Upper lobe of right lung (tissue), 1 donor: ENCODE measurements around the gene GATAD2B. TPM values are rescaled to one million over a fixed set of nuclear protein-coding genes. Genes with fewer than 3 reads are reported as not detected.
A peak's percentile ranks its signal among the peaks of the same experiment; 100 is the strongest.

ENCODE experiments used
- ATAC-seq: fragments of 200-7000 bp; cut with Tn5 transposase; one replicate; pipeline ENCODE4 v1.9.1; 2020; ENCODE audit warnings: mild to moderate bottlenecking, moderate library complexity
- DNase-seq: peaks from one replicate; pipeline ENCODE4 v3.0.0-alpha.2; 2020
- H3K27ac ChIP-seq: fragments of 200-600 bp; one replicate; pipeline ENCODE4 v1.8.0; 2022
- H3K27me3 ChIP-seq: fragments of 200-600 bp; one replicate; pipeline ENCODE4 v1.8.0; 2022; ENCODE audit warnings: mild to moderate bottlenecking
- H3K36me3 ChIP-seq: fragments of 200-600 bp; one replicate; pipeline ENCODE4 v1.8.0; 2022
- H3K4me1 ChIP-seq: fragments of 200-600 bp; one replicate; pipeline ENCODE4 v1.8.0; 2022
- H3K4me3 ChIP-seq: fragments of 200-600 bp; one replicate; pipeline ENCODE4 v1.8.0; 2022; ENCODE audit warnings: mild to moderate bottlenecking
- H3K9me3 ChIP-seq: fragments of 200-600 bp; one replicate; pipeline ENCODE4 v1.8.0; 2022
- intact Hi-C: fragments of 100-400 bp; cut with DNase I; formaldehyde crosslinking; loops from one replicate; pipeline ENCODE4 v1.11.0; 2022
- total RNA-seq: library from RNA; stranded (reverse); fragmentation: NEBNext Ultra II Directional; extraction: Animal tissue kit (Norgen Biotek cat#: 25700); gene quantifications from one replicate; pipeline ENCODE4 v1.2.1, GENCODE V29; 2021
- TF ChIP-seq, protein P1 (sequence below): fragments of 200-600 bp; IDR thresholded peaks from one replicate; pipeline ENCODE4 v1.8.0; 2022; ENCODE audit warnings: antibody characterized with exemption
- donor health status: DM: no; HTN: yes; CAD: no; lungs with severe emphysema.

Gene GATAD2B
- total RNA-seq, 1 donor from 2014 or later = 55.1 TPM

DNA sequence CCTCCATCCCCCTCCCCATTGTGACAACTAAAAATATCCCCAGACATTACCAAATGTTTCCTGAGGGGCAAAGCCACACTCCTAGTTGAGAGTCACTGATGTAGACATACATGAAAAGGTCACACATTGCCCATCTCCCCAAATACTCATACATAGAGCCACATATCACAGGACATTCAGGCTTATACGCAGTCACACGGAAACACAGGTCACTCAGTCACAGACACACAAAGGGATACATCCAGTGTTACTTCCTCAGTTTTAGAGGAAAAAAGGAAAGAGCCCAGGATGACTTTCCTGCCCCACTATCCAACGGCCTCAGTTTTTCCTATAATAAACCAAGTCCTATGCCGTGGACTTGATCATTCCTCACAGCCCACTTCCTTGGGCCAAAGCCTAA lies 38.6 kb upstream of the GATAD2B start:
- TF ChIP-seq, protein P1, sequence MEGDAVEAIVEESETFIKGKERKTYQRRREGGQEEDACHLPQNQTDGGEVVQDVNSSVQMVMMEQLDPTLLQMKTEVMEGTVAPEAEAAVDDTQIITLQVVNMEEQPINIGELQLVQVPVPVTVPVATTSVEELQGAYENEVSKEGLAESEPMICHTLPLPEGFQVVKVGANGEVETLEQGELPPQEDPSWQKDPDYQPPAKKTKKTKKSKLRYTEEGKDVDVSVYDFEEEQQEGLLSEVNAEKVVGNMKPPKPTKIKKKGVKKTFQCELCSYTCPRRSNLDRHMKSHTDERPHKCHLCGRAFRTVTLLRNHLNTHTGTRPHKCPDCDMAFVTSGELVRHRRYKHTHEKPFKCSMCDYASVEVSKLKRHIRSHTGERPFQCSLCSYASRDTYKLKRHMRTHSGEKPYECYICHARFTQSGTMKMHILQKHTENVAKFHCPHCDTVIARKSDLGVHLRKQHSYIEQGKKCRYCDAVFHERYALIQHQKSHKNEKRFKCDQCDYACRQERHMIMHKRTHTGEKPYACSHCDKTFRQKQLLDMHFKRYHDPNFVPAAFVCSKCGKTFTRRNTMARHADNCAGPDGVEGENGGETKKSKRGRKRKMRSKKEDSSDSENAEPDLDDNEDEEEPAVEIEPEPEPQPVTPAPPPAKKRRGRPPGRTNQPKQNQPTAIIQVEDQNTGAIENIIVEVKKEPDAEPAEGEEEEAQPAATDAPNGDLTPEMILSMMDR = no peak
- Histone ChIP-seq H3K4me1 (peaks cover 51% of the 10 kb centered on the region), H3K27me3 (no peaks in the 10 kb centered on the region), H3K27ac (peak overlapping the region; percentile 96), H3K4me3 (peak overlapping the region; percentile 72), H3K9me3 (no peaks in the 10 kb centered on the region), H3K36me3 (peaks cover 14% of the 10 kb centered on the region)
- ATAC-seq = no peak
- intact Hi-C loops = no loop called here
- DNase-seq = no peak

DNA sequence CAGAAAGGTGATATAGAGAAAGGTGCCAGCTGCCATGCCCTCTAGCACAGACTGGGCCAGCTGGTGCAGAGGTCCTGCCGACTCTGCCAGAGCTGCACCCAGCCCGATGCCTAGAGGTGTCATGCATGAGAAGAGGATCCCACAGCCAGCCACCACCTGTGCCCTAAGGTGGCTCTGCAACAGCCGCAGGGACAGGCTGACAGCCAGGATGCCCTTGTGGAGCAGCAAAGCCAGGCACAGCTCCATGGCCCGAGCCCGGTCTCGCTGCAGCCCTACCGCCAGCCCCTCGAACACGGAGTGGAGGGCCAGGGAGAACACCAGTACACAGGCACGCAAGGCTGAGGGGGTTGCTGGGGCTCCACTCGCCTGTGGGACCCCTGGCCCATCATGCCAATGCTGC lies 37.4 kb upstream of the GATAD2B start:
- no peaks in the 10 kb centered on the region for H3K27me3 ChIP-seq
- H3K4me1 ChIP-seq = peaks cover 49% of the 10 kb centered on the region
- H3K27ac ChIP-seq = peak overlapping the region; percentile 88
- TF ChIP-seq, protein P1 = no peak
- H3K4me3 ChIP-seq = no peak overlapping the region
- no peaks in the 10 kb centered on the region for H3K9me3 ChIP-seq
- intact Hi-C loops = no loop called here
- DNase-seq (no peak), ATAC-seq (no peak)
- peaks cover 14% of the 10 kb centered on the region for H3K36me3 ChIP-seq

DNA sequence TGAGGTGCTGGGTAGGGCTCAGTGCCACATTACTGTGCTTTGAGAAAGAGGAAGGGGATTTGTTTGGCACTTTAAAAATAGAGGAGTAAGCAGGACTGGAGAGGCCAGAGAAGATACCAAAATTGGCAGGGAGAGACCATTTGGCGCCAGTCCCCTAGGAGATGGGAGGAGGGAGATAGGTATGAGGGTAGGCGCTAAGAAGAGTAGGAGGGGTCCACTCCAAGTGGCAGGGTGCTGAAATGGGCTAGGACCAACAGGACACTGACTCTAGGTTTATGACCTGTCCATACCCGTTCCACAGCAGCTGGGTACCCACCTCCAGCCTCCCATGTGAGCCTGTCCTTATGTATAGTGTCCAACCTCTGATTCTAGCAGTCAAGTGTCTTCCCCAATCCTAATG lies 36.7 kb upstream of the GATAD2B start:
- H3K27me3 ChIP-seq = no peaks in the 10 kb centered on the region
- peaks cover 19% of the 10 kb centered on the region for H3K36me3 ChIP-seq
- ATAC-seq (no peak), DNase-seq (no peak)
- TF ChIP-seq, protein P1 = no peak
- intact Hi-C loops = no loop called here
- no peaks in the 10 kb centered on the region for H3K9me3 ChIP-seq
- H3K4me3 ChIP-seq = no peak overlapping the region
- peaks cover 56% of the 10 kb centered on the region for H3K4me1 ChIP-seq
- peak overlapping the region; percentile 88 for H3K27ac ChIP-seq

DNA sequence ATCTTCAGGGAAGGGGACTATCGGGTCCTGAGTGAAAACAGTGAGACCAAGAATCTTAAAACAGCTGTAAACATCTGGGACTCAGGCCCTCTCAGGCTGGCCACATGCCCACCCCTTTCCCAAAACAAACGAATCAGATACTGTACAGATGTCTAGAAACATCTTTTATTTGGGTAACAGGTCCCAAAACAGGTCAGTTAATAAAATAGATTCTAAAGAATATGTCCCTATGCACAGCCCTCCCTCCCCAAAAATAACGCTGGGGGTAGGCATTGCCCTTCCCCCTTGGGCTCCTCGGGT lies 36.1 kb upstream of the GATAD2B start:
- TF ChIP-seq, protein P1 = no peak
- Histone ChIP-seq H3K9me3 (no peaks in the 10 kb centered on the region), H3K4me3 (peak overlapping the region; percentile 88), H3K27me3 (no peaks in the 10 kb centered on the region), H3K36me3 (peaks cover 25% of the 10 kb centered on the region), H3K27ac (peak overlapping the region; percentile 88), H3K4me1 (peaks cover 57% of the 10 kb centered on the region)
- no peak for ATAC-seq
- intact Hi-C loops = no loop called here
- no peak for DNase-seq

DNA sequence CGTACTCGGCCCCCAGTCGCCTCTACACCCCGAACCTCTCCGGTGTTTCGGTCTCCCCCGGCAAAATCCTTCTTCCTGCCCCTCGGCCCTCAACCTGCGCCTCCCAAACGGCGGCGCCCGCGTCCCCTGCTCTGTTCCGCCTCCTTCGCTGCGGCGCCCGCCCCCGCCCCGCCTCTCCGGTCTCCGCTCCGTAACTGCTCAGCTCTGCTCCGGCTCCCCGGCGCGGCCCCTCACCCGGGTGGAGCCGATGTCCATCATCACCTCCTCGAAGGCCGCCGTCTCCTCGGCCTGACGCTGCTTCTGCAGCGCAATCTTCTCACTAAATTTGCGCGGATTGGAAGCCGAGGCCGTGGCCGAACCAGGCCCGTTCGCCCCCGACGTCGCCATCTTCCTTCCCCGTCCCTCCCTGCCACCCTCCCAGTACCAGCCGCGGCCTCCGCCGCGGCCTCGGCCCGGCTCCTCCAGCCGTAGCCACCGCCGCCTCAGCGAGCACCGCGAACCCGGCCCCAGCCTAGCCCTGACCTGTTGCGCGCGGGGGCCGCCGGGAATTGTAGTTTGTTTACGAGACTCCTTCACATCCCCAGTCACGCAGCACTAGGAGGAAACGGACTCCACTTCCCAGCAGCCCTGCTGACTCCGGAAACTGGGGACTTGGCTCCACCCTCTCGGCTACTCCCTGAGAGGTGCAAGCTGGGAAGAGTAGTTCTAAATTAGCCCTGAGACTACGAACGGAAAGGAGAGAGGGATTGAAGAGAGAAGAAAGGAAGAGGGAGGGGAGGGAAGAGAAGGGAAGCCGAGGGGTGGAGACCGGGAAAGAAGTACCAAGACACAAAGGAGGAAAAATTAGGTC lies 35.6 kb upstream of the GATAD2B start, which contains the start of gene CRTC2:
TSS of gene CRTC2 (minus strand) at position 502 of the 850 bp plus-strand sequence. CDS start at position 387, 115 bp downstream.
- TF ChIP-seq, protein P1 = no peak
- peaks cover 57% of the 10 kb centered on the region for H3K4me1 ChIP-seq

More for the DNA sequence above, 35.6 kb upstream of the GATAD2B start, which contains the start of gene CRTC2:
- DNase-seq (peak; percentile 99), ATAC-seq (peak; percentile 90)
- Histone ChIP-seq H3K4me3 (peak within 1 kb of the TSS; percentile 88), H3K27me3 (no peaks in the 10 kb centered on the region), H3K36me3 (peaks cover 30% of the 10 kb centered on the region), H3K9me3 (no peaks in the 10 kb centered on the region), H3K27ac (peak within 1 kb of the TSS; percentile 88)
- intact Hi-C loops = no loop called here
